Gastrocnemius medialis (tissue), 4 donors: ENCODE data around the gene TUBB1. TPM values are rescaled to one million over a fixed set of nuclear protein-coding genes. Genes with fewer than 3 reads are reported as not detected.

ENCODE experiments used
- ATAC-seq, 2 donors: fragments of 150-250 bp; one replicate each; pipeline ENCODE4 v1.9.1; 2016
- DNase-seq, 2 donors: peaks; one replicate each; pipeline ENCODE4 v3.0.0-alpha.2; 2019
- H3K27ac ChIP-seq, 4 donors: fragments of 200-600 bp; sonication (generic); 1 replicate in 1 of 4; 2 replicates in 3 of 4; pipeline ENCODE4 v1.5.1; 2016 to 2018; ENCODE audit warnings: mild to moderate bottlenecking in 2 of 4, moderate library complexity in 1 of 4
- H3K27me3 ChIP-seq, 3 donors: fragments of 200-600 bp; sonication (generic) in 2 of 3; 1 replicate in 1 of 3; 2 replicates in 2 of 3; pipeline versions ENCODE4 v1.5.1 to v1.6.0; 2016 to 2019; ENCODE audit warnings: mild to moderate bottlenecking in 1 of 3, moderate library complexity in 1 of 3
- H3K36me3 ChIP-seq, 2 donors: fragments of 200-600 bp; sonication (generic) in 1 of 2; one replicate each; pipeline ENCODE4 v1.5.1; 2017 to 2018
- H3K4me1 ChIP-seq, 2 donors: fragments of 200-600 bp; sonication (generic) in 1 of 2; one replicate each; pipeline ENCODE4 v1.5.1; 2016 to 2017; ENCODE audit warnings: mild to moderate bottlenecking in 2 of 2
- H3K4me3 ChIP-seq, 4 donors: fragments of 200-600 bp; sonication (generic) in 3 of 4; 1 replicate in 1 of 4; 2 replicates in 3 of 4; pipeline ENCODE4 v1.5.1; 2016 to 2019; ENCODE audit warnings: mild to moderate bottlenecking in 2 of 4
- H3K9me3 ChIP-seq, 3 donors: fragments of 200-600 bp; sonication (generic) in 2 of 3; 1 replicate in 1 of 3; 2 replicates in 2 of 3; pipeline ENCODE4 v1.5.1; 2016 to 2019
- CTCF ChIP-seq, 5 experiments: fragments of 450-650 bp in 3 of 5; fragments of 200-600 bp in 2 of 5; sonication (generic) in 2 of 5; IDR thresholded peaks in 4 of 5; conservative IDR thresholded peaks in 1 of 5; 1 replicate in 4 of 5; 2 replicates in 1 of 5; pipeline ENCODE4 v1.5.1; 2016 to 2019; ENCODE audit warnings: antibody characterized with exemption in 5 of 5, mild to moderate bottlenecking in 3 of 5, moderate library complexity in 3 of 5
- POLR2A ChIP-seq, 2 donors: fragments of 450-650 bp; IDR thresholded peaks; one replicate each; pipeline ENCODE4 v1.6.1; 2017; ENCODE audit warnings: antibody characterized with exemption in 2 of 2, mild to moderate bottlenecking in 2 of 2, moderate library complexity in 2 of 2
- in situ Hi-C, 4 donors: fragments of 200-750 bp; cut with MboI; loops; one replicate each; pipeline versions ENCODE4 v1.15.0 to v1.8.0; 2017; ENCODE audit warnings: low sequenced_read_pairs in 4 of 4
- intact Hi-C: fragments of 100-400 bp; cut with DNase I; formaldehyde crosslinking; loops from one replicate; pipeline ENCODE4 v1.15.1; 2023; ENCODE audit warnings: low total_unique reads
- total RNA-seq, 4 donors: library from RNA; depleted of rRNA; stranded (reverse); fragments of >200 nt; gene quantifications; one replicate each; pipeline versions ENCODE4 v1.1.0 to v1.2.3, GENCODE V29; 2016

TUBB1 gene
- total RNA-seq, 4 donors from 2014 or later, result 0.07 TPM; not detected in 3

GRCh38 chr20:59013959-59014608, 5.1 kb upstream of the TUBB1 start:
- H3K27ac ChIP-seq, result no peak overlapping the region
- intact Hi-C loops (no loop called here), in situ Hi-C loops (no loop called here)
- H3K4me1 ChIP-seq, result no peaks in the 10 kb centered on the region
- H3K36me3 ChIP-seq, result no peaks in the 10 kb centered on the region
- DNase-seq (no peak), ATAC-seq (no peak)
- H3K27me3 ChIP-seq, result no peaks in the 10 kb centered on the region
- H3K4me3 ChIP-seq, result no peak overlapping the region
- TF ChIP-seq CTCF (IDR thresholded peaks at IDR 0.05 in 4 of 5, conservative IDR thresholded peaks at IDR 0.05 in 1 of 5), result no peak
- no peak for TF ChIP-seq POLR2A (IDR thresholded peaks at IDR 0.05)
- no peaks in the 10 kb centered on the region for H3K9me3 ChIP-seq

GRCh38 chr20:59014680-59015389, 4.4 kb upstream of the TUBB1 start:
- ATAC-seq (no peak), DNase-seq (no peak)
- in situ Hi-C loops (no loop called here), intact Hi-C loops (no loop called here)
- no peaks in the 10 kb centered on the region for H3K9me3 ChIP-seq
- no peaks in the 10 kb centered on the region for H3K36me3 ChIP-seq
- no peaks in the 10 kb centered on the region for H3K4me1 ChIP-seq
- H3K27me3 ChIP-seq, result no peaks in the 10 kb centered on the region
- no peak overlapping the region for H3K4me3 ChIP-seq
- TF ChIP-seq POLR2A (IDR thresholded peaks at IDR 0.05) (no peak), CTCF (IDR thresholded peaks at IDR 0.05 in 4 of 5, conservative IDR thresholded peaks at IDR 0.05 in 1 of 5) (no peak)
- H3K27ac ChIP-seq, result no peak overlapping the region

- DNase-seq (no peak), ATAC-seq (no peak)
- H3K27me3 ChIP-seq, result no peaks in the 10 kb centered on the region
- H3K4me1 ChIP-seq, result no peaks in the 10 kb centered on the region
- no peak overlapping the region for H3K4me3 ChIP-seq
- in situ Hi-C loops, result no loop called here
- no peak for TF ChIP-seq POLR2A (IDR thresholded peaks at IDR 0.05)
- no peak for TF ChIP-seq CTCF (IDR thresholded peaks at IDR 0.05 in 4 of 5, conservative IDR thresholded peaks at IDR 0.05 in 1 of 5)
- intact Hi-C loops, result no loop called here
- no peak overlapping the region for H3K27ac ChIP-seq
- no peaks in the 10 kb centered on the region for H3K36me3 ChIP-seq
- H3K9me3 ChIP-seq, result no peaks in the 10 kb centered on the region
Observed at GRCh38 chr20:59015411-59015810, 3.8 kb upstream of the TUBB1 start.

- no peak for ATAC-seq
- intact Hi-C loops, result no loop called here
- Histone ChIP-seq H3K27me3 (no peaks in the 10 kb centered on the region), H3K9me3 (no peaks in the 10 kb centered on the region), H3K36me3 (no peaks in the 10 kb centered on the region), H3K27ac (no peak overlapping the region), H3K4me1 (no peaks in the 10 kb centered on the region), H3K4me3 (no peak overlapping the region)
- no peak for DNase-seq
- TF ChIP-seq POLR2A (IDR thresholded peaks at IDR 0.05) (no peak), CTCF (IDR thresholded peaks at IDR 0.05 in 4 of 5, conservative IDR thresholded peaks at IDR 0.05 in 1 of 5) (no peak)
- in situ Hi-C loops, result no loop called here
Observed at GRCh38 chr20:59015812-59016711, 3.2 kb upstream of the TUBB1 start.
